Measurements from ENCODE around the gene IQSEC3.

IQSEC3 gene

GRCh38 chr12:165862-166368 lies 99.3 kb downstream of the IQSEC3 start:
- no peak for DNase-seq

DNA sequence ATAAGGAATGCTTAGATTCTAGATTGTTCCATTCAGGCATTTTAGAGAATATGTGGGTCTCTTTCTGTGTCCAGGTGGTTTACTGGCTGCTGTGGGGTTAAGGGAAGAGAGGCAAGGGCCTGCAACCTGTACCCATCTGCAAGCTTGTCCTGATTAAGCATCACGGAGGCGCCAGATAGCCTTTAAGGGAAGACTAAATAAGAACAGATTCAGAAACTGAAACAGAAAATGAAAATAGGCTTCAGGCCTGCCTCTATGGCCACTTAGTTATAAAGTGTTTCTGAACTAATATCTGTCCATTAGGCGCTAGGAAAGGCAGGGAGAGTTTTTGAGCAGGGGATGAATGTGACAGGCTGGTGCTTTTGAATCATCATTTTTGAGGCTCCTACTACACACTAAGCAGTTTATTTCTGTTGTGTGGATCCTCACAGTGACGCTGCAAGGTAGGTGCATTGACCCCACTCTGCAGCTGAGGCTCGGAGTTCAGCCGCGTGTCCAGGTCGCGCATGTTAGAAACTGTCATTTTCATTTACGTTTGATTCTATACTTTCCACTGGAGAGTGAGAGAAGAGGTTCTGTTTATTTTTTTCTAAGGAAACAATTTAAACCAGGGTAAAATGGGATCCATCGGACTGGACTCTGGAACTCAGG lies 100.0 kb downstream of the IQSEC3 start:
- DNase-seq, result no peak

DNA sequence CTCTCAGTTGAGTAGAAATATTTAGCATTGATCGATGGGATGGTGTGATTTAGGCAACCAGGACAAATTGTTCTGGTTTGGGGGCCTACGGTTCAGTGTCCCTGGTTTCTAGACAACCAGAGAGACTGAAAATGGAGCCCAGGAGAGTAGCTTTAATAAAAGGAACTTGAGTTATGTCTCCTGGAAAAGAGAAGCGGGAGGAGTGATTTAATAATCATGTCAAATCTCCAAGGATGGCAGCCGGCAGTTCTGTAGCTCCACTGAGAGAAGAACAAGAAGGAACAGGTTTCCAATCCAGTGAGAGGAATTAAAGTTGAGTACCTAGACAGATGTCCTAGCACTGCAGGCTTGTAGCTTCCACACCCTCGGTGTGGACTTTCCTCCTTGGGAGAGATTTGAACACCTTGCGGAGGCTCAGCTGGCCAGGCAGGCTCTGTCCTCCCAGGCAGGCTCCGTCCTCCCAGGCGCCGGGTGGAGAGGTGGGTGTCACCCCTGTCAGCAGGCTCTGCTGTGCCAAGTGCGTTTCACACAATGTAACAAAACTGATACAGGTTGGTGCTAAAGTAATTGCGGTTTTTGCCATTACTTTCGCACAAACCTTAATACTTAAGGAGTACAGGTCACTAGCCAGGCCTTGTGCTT lies 101.5 kb downstream of the IQSEC3 start:
- no peak for DNase-seq

DNA sequence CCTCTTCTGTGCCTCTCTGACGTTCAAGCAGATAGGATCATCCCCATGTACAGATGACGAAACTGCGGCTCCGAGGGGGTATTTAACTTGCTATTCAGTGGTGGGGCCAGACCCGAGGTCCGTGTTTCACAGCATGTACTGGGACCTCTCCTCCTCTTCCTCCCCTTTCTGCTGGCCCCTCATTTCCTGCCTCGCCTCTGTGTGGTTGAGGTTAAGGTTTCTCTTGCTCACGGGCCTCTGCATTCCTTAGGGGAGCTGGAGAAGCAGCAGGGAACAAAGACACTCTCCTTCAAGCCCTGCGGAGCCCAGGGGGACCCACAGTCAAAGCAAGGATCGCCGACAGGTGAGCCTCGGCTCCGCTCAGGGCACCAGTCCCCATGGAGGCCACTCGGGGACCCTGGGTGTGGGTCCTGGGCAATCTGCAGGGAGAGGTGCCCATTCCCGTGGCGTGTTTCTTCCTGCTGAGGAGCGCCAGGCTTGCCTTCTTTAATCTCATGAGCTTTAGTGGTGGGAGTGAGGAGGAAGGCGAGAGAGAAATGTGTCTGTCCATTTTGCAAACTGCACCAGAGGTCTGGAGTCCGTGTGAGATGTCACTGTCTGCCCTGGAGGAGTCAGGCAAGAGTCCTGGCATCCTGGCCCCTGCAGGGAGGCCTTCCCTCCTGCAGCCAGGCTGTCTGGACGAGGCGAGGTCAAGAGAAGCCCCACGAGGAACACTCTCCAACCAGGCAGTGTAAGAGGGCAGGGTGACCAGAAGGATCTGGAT lies 102.4 kb downstream of the IQSEC3 start:
- DNase-seq, result peak; percentile 44

DNA sequence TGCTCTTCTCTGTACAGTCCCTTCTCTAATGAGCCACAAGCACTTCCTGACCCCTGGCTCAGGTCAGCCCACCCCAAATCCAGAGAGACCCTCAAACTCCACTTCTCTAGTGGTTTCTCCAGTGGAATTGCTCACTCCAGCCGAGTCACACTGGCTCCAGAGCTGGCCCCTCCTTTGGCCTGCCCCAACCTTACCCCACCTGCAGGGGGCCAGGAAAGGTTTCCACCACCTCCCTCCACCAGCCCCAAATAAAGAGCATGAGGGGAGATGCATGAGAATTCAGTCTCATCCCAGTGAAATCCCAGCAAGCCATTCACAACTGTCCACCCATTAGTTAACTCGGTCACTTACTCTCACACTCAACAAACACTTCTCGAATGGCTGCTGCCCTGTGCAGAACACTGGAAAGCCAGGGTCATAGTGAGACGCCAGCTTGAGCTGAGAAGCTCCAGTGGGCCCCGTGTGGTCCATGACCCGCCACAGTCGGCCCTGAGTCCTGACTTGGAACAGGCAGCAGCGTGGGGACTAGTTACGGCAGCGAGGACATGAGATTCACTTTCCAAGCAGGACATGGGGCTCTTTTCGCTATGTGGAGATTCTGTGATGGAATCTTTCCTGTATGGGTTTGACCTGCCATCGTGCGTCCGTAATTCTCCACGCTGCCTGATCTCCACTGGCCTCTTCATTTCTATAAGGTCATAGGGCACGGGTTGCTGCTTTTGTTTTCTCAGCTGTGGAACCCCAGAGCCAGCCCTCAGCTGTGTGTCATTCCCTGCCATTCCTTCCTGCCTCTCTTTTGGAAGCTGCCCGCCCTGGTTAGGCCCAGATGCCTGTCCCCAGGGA lies 103.2 kb downstream of the IQSEC3 start:
- DNase-seq, result no peak

GRCh38 chr12:170371-171225 lies 104.0 kb downstream of the IQSEC3 start:
- no peak for DNase-seq

GRCh38 chr12:171276-171675 lies 104.7 kb downstream of the IQSEC3 start:
- DNase-seq, result no peak

DNA sequence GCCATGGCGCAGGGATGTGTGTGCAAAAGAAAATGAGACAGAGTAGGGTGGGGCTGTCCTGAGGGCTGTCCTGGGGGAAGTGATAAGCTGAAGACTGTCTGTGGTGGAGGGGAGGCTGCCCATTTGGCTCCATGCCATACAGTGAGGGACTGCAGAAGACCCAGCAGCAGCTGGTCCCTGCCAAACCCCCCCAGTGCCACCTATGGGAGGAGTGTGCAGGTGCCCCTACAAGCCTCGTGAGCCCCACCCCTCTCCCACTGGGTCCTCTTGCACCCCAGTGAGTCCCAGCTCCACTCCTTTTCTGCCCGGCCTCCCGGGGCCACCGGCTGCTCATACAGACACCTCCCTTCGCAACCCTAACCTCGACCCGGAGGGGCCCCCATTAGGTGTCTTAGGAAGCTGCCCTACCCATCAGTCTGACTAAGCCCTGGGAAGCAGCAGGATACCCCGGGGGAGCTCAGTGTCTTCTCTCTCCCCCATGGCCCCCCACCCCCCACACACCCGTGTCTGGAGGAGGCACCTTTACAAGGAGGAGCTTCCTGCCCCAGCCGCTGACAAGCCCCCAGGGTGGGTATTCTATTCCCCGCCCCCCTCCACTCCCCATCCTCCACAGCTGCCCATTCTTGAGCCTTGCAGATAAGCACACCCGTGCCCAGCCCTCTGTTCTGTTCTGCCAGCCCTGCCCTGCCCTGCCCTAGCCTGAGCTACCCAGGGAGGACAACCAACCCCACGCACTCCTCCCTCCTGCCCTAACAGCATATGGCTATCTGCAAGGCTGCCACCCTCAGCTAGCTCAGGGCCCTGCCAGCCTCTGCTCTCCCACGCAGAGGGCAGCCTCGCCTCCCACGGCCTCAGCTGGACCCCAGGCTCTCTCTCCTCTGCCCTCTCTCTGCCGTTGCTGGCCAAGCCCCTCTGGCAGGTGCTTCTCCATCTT lies 105.4 kb downstream of the IQSEC3 start:
- no peak for DNase-seq

GRCh38 chr12:172732-173161 lies 106.2 kb downstream of the IQSEC3 start:
- DNase-seq, result no peak

DNA sequence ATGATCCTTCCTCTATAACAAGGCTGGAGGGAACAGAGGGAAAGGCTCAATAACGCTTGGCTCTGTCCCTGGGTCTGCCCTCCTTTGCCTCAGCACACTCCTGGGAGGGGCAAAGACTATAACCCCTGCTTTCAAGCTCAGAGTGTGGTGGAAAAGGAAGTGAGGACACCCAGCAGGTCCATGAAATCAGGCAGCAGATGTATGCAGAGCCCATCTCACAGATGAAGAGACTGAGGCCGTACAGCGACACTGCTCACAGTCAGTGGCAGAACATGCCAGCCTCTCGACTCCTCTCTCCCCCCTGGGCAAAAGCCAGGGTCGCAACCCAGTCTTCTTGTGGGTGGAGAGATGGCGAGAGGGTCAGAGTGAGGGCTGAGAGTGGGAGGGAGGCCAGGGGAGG lies 107.6 kb downstream of the IQSEC3 start:
- DNase-seq, result no peak

GRCh38 chr12:174596-174995 lies 108.0 kb downstream of the IQSEC3 start:
- no peak for DNase-seq

- DNase-seq, result no peak
Measured at GRCh38 chr12:175250-175649, 108.7 kb downstream of the IQSEC3 start.

GRCh38 chr12:175759-176158 lies 109.2 kb downstream of the IQSEC3 start:
- DNase-seq, result no peak

DNA sequence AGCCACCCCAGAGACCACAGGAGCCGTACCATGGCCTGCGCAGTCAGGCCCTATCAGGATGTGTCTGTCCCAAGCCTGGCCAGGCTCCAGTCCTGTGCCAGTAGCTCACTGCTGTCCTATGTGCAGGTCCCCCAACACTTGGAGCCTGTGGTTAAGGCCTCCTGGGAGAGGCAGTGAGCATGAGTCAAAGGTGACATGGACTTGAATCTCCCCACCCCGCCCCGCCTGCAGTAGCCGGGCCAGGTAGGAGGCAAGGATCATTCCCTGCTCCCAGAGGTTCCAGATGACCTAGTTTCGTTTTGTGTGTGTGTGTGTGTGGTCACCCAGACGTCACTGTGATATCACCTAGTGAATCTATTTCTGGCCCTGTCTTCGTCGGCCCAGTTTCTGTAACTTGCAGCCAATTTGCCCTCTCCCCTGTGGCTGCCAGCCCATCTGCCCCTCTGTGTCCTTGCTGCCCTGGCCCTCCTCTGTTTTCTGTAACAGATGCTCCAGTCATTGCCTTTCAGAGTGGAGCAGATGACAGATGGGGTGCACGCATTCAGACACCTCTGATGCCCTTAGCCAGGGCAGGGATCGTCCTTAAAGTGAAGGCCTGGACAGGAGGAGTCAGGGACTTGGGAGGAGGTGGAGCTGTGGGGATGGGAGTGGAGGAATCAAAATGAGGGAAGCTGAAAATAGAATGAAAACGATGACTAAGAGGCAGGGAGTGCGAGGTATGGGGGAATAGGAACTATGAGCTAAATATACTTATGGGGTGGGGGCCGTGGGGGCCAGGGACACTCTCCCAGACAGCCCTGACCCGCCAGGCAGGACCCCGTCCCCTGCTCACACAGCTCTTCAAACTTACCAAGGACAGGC lies 110.0 kb downstream of the IQSEC3 start:
- DNase-seq, result peak; percentile 84

GRCh38 chr12:177336-177979 lies 110.9 kb downstream of the IQSEC3 start:
- DNase-seq, result no peak

GRCh38 chr12:177980-178828 lies 111.6 kb downstream of the IQSEC3 start:
- no peak for DNase-seq

GRCh38 chr12:178829-179109 lies 112.2 kb downstream of the IQSEC3 start:
- DNase-seq, result no peak
